GM23338 (cell line): Measurements from ENCODE around the gene TRPM1. TPM values are rescaled to one million over a fixed set of nuclear protein-coding genes. Genes with fewer than 3 reads are reported as not detected.

ENCODE experiments used
- ATAC-seq: fragments of 200-7000 bp; cut with Tn5 transposase; 3 replicates; pipeline ENCODE4 v1.9.1; 2020
- DNase-seq: peaks from one replicate; pipeline ENCODE4 v3.0.0-alpha.2; 2015; ENCODE audit warnings: low spot score
- H2AFZ ChIP-seq: fragments of 200-600 bp; sonication (generic); 2 replicates; pipeline ENCODE4 v1.8.0; 2016; ENCODE audit warnings: antibody characterized with exemption, mild to moderate bottlenecking, moderate library complexity
- H3F3A ChIP-seq: fragments of 200-600 bp; sonication (generic); replicated peaks from 2 replicates; pipeline ENCODE4 v1.8.0; 2017; ENCODE audit warnings: antibody characterized with exemption, mixed run types, low read depth
- H3K27ac ChIP-seq: fragments of 200-600 bp; sonication (generic); 2 replicates; pipeline ENCODE4 v1.6.1; 2016; ENCODE audit warnings: low read depth
- H3K27me3 ChIP-seq: fragments of 200-600 bp; sonication (generic); 2 replicates; pipeline ENCODE4 v1.8.0; 2016; ENCODE audit warnings: mild to moderate bottlenecking, mixed run types, moderate library complexity; ENCODE audit not compliant: insufficient read depth
- H3K36me3 ChIP-seq: fragments of 200-600 bp; sonication (generic); 2 replicates; pipeline ENCODE4 v1.8.0; 2016; ENCODE audit warnings: mild to moderate bottlenecking; ENCODE audit not compliant: insufficient read depth
- H3K4me1 ChIP-seq: fragments of 200-600 bp; sonication (generic); 2 replicates; pipeline ENCODE4 v1.8.0; 2016; ENCODE audit warnings: mild to moderate bottlenecking, moderate library complexity; ENCODE audit not compliant: insufficient read depth
- H3K4me2 ChIP-seq: fragments of 200-600 bp; sonication (generic); 2 replicates; pipeline ENCODE4 v1.7.1; 2017; ENCODE audit warnings: mixed run types
- H3K4me3 ChIP-seq: fragments of 200-600 bp; sonication (generic); 2 replicates; pipeline ENCODE4 v1.6.1; 2016; ENCODE audit warnings: mixed run types
- H3K79me2 ChIP-seq: fragments of 200-600 bp; sonication (generic); replicated peaks from 2 replicates; pipeline ENCODE4 v1.8.0; 2017; ENCODE audit warnings: mild to moderate bottlenecking; ENCODE audit not compliant: insufficient read depth
- H3K9me2 ChIP-seq: fragments of 200-600 bp; sonication (generic); 2 replicates; pipeline ENCODE4 v1.8.0; 2017; ENCODE audit not compliant: insufficient read depth
- H4K20me1 ChIP-seq: fragments of 200-600 bp; sonication (generic); replicated peaks from 2 replicates; pipeline ENCODE4 v1.8.0; 2017; ENCODE audit warnings: mild to moderate bottlenecking; ENCODE audit not compliant: insufficient read depth
- H3K27ac Mint-ChIP-seq: 2 replicates; pipeline ENCODE4 v1.8.0; 2020; ENCODE audit warnings: inconsistent platforms, mild to moderate bottlenecking, moderate library complexity, mixed read lengths
- H3K27me3 Mint-ChIP-seq: 3 replicates; pipeline ENCODE4 v1.8.0; 2022; ENCODE audit warnings: low read depth, mild to moderate bottlenecking, moderate library complexity, mixed read lengths, inconsistent platforms; ENCODE audit not compliant: insufficient read depth, poor library complexity
- H3K36me3 Mint-ChIP-seq: 3 replicates; pipeline ENCODE4 v1.8.0; 2021; ENCODE audit warnings: low read depth, mild to moderate bottlenecking, inconsistent platforms, moderate library complexity, mixed read lengths
- H3K4me1 Mint-ChIP-seq: 3 replicates; pipeline ENCODE4 v1.8.0; 2020; ENCODE audit warnings: mild to moderate bottlenecking, inconsistent platforms, mixed read lengths
- H3K4me3 Mint-ChIP-seq: 3 replicates; pipeline ENCODE4 v1.8.0; 2021; ENCODE audit warnings: moderate library complexity, mild to moderate bottlenecking, inconsistent platforms, mixed read lengths
- H3K9me3 Mint-ChIP-seq: 3 replicates; pipeline ENCODE4 v1.8.0; 2020; ENCODE audit warnings: moderate library complexity, mild to moderate bottlenecking, inconsistent platforms, mixed read lengths
- CREB1 ChIP-seq: fragments of 250-450 bp; sonication (Bioruptor Pico); IDR thresholded peaks from 2 replicates; pipeline ENCODE4 v1.5.0; 2020; ENCODE audit warnings: low read depth, mild to moderate bottlenecking, moderate library complexity
- EZH2 ChIP-seq: fragments of 200-600 bp; sonication (generic); IDR thresholded peaks from one replicate; pipeline ENCODE4 v1.8.0; 2017; ENCODE audit warnings: antibody characterized with exemption, mild to moderate bottlenecking, low read depth; ENCODE audit not compliant: unreplicated experiment
- EZH2phosphoT487 ChIP-seq: fragments of 200-600 bp; sonication (generic); IDR thresholded peaks from one replicate; pipeline ENCODE4 v1.8.1; 2018; ENCODE audit warnings: antibody characterized with exemption; ENCODE audit not compliant: unreplicated experiment
- JUNB ChIP-seq: IDR thresholded peaks from one replicate; pipeline ENCODE4 v1.6.1; 2016; ENCODE audit warnings: antibody characterized with exemption; ENCODE audit not compliant: unreplicated experiment
- NANOG ChIP-seq: IDR thresholded peaks from 2 replicates; pipeline ENCODE4 v1.6.1; 2016; ENCODE audit warnings: antibody characterized with exemption, borderline replicate concordance
- POLR2AphosphoS5 ChIP-seq: IDR thresholded peaks from 2 replicates; pipeline ENCODE4 v1.6.1; 2016; ENCODE audit warnings: antibody characterized with exemption, low read depth
- STAT1 ChIP-seq: IDR thresholded peaks from one replicate; pipeline ENCODE4 v1.6.1; 2016; ENCODE audit warnings: antibody characterized with exemption; ENCODE audit not compliant: unreplicated experiment
- ZNF114 ChIP-seq: fragments of 250-450 bp; sonication (Bioruptor Pico); IDR thresholded peaks from 2 replicates; pipeline ENCODE4 v1.5.0; 2020; ENCODE audit warnings: mild to moderate bottlenecking, moderate library complexity
- ZNF331 ChIP-seq: fragments of 250-450 bp; sonication (Bioruptor Pico); IDR thresholded peaks from 2 replicates; pipeline ENCODE4 v1.5.0; 2020; ENCODE audit warnings: low read depth, mild to moderate bottlenecking, moderate library complexity
- polyA plus RNA-seq: library from polyadenylated mRNA; unstranded; fragments of >200 nt; fragmentation: Nextera tagmentation; extraction: Ambion mirVana; gene quantifications from 2 replicates; pipeline ENCODE4 v1.2.1, GENCODE V29; 2016
- total RNA-seq: library from RNA; depleted of rRNA; stranded (reverse); fragments of >200 nt; shearing (Covaris generic); gene quantifications from 2 replicates; pipeline ENCODE4 v1.2.3, GENCODE V29; 2014
- TF ChIP-seq, protein P1 (sequence below): IDR thresholded peaks from one replicate; pipeline ENCODE4 v1.6.1; 2018; ENCODE audit warnings: antibody characterized with exemption; ENCODE audit not compliant: unreplicated experiment
- TF ChIP-seq, protein P2 (sequence below), 2 experiments: fragments of 200-600 bp in 1 of 2; sonication (generic) in 1 of 2; conservative IDR thresholded peaks; 2 replicates each; pipeline versions ENCODE4 v1.5.1 to v1.6.1; 2016 to 2017; ENCODE audit warnings: antibody characterized with exemption in 2 of 2, low read depth in 2 of 2, mild to moderate bottlenecking in 2 of 2, moderate library complexity in 1 of 2
- TF ChIP-seq, protein P3 (sequence below): fragments of 250-450 bp; sonication (Bioruptor Pico); IDR thresholded peaks from 2 replicates; pipeline ENCODE4 v1.5.0; 2020; ENCODE audit warnings: mild to moderate bottlenecking, moderate library complexity
- TF ChIP-seq, protein P4 (sequence below): IDR thresholded peaks from 2 replicates; pipeline ENCODE4 v1.6.1; 2016; ENCODE audit warnings: antibody characterized with exemption

Gene TRPM1
- total and polyA plus RNA-seq, 2 experiments from 2014 or later, result 0.19 TPM; not detected in 1

DNA sequence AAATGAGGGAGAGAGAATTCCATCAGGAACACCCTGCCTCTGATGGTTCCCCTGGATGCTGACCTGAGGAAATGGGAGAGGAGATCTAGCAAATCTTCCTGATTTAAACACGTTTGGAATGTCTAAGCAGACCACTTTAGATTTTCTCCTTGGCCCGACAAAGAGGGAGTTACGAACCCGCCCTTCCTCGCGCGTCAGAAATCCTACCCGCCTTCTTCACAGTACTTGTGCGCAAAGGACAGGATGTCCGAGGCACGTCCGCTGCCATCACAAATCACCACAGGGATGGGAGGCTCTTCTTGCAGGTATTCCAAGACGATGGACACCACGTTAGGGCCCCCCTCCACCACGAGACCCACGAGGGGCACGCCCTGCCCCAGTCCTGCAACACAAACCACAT is 38.6 kb downstream of the TRPM1 start:
- Histone ChIP-seq H3K4me3 (no peak overlapping the region), H3K9me2 (peaks cover 20% of the 10 kb centered on the region; the same call in 1 of the 2 replicates), H4K20me1 (no peaks in the 10 kb centered on the region), H3K27me3 (no peaks in the 10 kb centered on the region), H3F3A (no peaks in the 10 kb centered on the region), H3K4me2 (no peak overlapping the region), H3K79me2 (no peaks in the 10 kb centered on the region), H3K36me3 (no peaks in the 10 kb centered on the region), H3K4me1 (peaks cover 12% of the 10 kb centered on the region), H2AFZ (peak overlapping the region; percentile 33; the same call in 1 of the 2 replicates), H3K27ac (no peak overlapping the region)
- Mint-ChIP-seq H3K4me1 (peaks cover 11% of the 10 kb centered on the region; the same call in 2 of the 3 replicates), H3K27ac (no peak overlapping the region; the same call in 1 of the 2 replicates), H3K4me3 (no peak overlapping the region), H3K36me3 (no peaks in the 10 kb centered on the region), H3K27me3 (no peaks in the 10 kb centered on the region), H3K9me3 (peaks cover 3% of the 10 kb centered on the region; the same call in 2 of the 3 replicates)
- TF ChIP-seq NANOG, result no peak
- no peak for TF ChIP-seq EZH2
- TF ChIP-seq, protein P1, sequence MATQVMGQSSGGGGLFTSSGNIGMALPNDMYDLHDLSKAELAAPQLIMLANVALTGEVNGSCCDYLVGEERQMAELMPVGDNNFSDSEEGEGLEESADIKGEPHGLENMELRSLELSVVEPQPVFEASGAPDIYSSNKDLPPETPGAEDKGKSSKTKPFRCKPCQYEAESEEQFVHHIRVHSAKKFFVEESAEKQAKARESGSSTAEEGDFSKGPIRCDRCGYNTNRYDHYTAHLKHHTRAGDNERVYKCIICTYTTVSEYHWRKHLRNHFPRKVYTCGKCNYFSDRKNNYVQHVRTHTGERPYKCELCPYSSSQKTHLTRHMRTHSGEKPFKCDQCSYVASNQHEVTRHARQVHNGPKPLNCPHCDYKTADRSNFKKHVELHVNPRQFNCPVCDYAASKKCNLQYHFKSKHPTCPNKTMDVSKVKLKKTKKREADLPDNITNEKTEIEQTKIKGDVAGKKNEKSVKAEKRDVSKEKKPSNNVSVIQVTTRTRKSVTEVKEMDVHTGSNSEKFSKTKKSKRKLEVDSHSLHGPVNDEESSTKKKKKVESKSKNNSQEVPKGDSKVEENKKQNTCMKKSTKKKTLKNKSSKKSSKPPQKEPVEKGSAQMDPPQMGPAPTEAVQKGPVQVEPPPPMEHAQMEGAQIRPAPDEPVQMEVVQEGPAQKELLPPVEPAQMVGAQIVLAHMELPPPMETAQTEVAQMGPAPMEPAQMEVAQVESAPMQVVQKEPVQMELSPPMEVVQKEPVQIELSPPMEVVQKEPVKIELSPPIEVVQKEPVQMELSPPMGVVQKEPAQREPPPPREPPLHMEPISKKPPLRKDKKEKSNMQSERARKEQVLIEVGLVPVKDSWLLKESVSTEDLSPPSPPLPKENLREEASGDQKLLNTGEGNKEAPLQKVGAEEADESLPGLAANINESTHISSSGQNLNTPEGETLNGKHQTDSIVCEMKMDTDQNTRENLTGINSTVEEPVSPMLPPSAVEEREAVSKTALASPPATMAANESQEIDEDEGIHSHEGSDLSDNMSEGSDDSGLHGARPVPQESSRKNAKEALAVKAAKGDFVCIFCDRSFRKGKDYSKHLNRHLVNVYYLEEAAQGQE, result no peak
- TF ChIP-seq CREB1 (CRISPR knock-in tag), result no peak
- no peak for TF ChIP-seq ZNF114
- TF ChIP-seq JUNB, result no peak
- TF ChIP-seq, protein P2, sequence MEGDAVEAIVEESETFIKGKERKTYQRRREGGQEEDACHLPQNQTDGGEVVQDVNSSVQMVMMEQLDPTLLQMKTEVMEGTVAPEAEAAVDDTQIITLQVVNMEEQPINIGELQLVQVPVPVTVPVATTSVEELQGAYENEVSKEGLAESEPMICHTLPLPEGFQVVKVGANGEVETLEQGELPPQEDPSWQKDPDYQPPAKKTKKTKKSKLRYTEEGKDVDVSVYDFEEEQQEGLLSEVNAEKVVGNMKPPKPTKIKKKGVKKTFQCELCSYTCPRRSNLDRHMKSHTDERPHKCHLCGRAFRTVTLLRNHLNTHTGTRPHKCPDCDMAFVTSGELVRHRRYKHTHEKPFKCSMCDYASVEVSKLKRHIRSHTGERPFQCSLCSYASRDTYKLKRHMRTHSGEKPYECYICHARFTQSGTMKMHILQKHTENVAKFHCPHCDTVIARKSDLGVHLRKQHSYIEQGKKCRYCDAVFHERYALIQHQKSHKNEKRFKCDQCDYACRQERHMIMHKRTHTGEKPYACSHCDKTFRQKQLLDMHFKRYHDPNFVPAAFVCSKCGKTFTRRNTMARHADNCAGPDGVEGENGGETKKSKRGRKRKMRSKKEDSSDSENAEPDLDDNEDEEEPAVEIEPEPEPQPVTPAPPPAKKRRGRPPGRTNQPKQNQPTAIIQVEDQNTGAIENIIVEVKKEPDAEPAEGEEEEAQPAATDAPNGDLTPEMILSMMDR (conservative IDR thresholded peaks at IDR 0.05; ENCODE audit: low read depth in 2 of 2), result no peak
- no peak for TF ChIP-seq ZNF331 (CRISPR knock-in tag)
- TF ChIP-seq POLR2AphosphoS5, result no peak
- TF ChIP-seq, protein P3, sequence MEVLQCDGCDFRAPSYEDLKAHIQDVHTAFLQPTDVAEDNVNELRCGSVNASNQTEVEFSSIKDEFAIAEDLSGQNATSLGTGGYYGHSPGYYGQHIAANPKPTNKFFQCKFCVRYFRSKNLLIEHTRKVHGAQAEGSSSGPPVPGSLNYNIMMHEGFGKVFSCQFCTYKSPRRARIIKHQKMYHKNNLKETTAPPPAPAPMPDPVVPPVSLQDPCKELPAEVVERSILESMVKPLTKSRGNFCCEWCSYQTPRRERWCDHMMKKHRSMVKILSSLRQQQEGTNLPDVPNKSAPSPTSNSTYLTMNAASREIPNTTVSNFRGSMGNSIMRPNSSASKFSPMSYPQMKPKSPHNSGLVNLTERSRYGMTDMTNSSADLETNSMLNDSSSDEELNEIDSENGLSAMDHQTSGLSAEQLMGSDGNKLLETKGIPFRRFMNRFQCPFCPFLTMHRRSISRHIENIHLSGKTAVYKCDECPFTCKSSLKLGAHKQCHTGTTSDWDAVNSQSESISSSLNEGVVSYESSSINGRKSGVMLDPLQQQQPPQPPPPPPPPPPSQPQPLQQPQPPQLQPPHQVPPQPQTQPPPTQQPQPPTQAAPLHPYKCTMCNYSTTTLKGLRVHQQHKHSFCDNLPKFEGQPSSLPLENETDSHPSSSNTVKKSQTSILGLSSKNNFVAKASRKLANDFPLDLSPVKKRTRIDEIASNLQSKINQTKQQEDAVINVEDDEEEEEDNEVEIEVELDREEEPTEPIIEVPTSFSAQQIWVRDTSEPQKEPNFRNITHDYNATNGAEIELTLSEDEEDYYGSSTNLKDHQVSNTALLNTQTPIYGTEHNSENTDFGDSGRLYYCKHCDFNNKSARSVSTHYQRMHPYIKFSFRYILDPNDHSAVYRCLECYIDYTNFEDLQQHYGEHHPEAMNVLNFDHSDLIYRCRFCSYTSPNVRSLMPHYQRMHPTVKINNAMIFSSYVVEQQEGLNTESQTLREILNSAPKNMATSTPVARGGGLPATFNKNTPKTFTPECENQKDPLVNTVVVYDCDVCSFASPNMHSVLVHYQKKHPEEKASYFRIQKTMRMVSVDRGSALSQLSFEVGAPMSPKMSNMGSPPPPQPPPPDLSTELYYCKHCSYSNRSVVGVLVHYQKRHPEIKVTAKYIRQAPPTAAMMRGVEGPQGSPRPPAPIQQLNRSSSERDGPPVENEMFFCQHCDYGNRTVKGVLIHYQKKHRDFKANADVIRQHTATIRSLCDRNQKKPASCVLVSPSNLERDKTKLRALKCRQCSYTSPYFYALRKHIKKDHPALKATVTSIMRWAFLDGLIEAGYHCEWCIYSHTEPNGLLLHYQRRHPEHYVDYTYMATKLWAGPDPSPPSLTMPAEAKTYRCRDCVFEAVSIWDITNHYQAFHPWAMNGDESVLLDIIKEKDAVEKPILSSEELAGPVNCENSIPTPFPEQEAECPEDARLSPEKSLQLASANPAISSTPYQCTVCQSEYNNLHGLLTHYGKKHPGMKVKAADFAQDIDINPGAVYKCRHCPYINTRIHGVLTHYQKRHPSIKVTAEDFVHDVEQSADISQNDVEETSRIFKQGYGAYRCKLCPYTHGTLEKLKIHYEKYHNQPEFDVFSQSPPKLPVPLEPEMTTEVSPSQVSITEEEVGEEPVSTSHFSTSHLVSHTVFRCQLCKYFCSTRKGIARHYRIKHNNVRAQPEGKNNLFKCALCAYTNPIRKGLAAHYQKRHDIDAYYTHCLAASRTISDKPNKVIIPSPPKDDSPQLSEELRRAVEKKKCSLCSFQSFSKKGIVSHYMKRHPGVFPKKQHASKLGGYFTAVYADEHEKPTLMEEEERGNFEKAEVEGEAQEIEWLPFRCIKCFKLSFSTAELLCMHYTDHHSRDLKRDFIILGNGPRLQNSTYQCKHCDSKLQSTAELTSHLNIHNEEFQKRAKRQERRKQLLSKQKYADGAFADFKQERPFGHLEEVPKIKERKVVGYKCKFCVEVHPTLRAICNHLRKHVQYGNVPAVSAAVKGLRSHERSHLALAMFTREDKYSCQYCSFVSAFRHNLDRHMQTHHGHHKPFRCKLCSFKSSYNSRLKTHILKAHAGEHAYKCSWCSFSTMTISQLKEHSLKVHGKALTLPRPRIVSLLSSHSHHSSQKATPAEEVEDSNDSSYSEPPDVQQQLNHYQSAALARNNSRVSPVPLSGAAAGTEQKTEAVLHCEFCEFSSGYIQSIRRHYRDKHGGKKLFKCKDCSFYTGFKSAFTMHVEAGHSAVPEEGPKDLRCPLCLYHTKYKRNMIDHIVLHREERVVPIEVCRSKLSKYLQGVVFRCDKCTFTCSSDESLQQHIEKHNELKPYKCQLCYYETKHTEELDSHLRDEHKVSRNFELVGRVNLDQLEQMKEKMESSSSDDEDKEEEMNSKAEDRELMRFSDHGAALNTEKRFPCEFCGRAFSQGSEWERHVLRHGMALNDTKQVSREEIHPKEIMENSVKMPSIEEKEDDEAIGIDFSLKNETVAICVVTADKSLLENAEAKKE (CRISPR knock-in tag), result no peak
- TF ChIP-seq, protein P4, sequence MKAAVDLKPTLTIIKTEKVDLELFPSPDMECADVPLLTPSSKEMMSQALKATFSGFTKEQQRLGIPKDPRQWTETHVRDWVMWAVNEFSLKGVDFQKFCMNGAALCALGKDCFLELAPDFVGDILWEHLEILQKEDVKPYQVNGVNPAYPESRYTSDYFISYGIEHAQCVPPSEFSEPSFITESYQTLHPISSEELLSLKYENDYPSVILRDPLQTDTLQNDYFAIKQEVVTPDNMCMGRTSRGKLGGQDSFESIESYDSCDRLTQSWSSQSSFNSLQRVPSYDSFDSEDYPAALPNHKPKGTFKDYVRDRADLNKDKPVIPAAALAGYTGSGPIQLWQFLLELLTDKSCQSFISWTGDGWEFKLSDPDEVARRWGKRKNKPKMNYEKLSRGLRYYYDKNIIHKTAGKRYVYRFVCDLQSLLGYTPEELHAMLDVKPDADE, result no peak
- TF ChIP-seq STAT1, result no peak
- TF ChIP-seq EZH2phosphoT487, result no peak
- no peak for ATAC-seq
- no peak for DNase-seq
